ENCODE measurements around the gene CCDC71.
A peak's percentile ranks its signal among the peaks of the same experiment; 100 is the strongest.

Gene CCDC71

DNA sequence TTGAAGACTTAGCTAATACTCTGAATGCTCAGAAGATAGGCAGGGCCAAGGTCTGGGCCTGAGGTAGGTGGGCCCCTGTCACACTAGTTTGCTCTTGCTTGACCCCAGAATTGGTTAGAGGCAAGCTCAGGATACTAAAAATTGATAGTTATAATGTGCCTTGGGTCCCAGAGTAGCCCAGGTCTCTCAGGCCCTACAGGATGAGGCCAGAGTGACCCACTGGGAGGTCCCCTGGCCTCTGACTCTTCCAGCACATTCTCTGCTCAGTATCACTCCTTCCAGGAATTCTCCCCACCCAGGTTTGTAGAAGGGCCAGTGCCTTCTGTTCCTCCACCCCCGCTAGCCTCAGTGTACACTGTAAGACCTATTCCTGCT is 4.6 kb upstream of the CCDC71 start:
- no peak for DNase-seq (ENCODE audit: low read depth)

DNA sequence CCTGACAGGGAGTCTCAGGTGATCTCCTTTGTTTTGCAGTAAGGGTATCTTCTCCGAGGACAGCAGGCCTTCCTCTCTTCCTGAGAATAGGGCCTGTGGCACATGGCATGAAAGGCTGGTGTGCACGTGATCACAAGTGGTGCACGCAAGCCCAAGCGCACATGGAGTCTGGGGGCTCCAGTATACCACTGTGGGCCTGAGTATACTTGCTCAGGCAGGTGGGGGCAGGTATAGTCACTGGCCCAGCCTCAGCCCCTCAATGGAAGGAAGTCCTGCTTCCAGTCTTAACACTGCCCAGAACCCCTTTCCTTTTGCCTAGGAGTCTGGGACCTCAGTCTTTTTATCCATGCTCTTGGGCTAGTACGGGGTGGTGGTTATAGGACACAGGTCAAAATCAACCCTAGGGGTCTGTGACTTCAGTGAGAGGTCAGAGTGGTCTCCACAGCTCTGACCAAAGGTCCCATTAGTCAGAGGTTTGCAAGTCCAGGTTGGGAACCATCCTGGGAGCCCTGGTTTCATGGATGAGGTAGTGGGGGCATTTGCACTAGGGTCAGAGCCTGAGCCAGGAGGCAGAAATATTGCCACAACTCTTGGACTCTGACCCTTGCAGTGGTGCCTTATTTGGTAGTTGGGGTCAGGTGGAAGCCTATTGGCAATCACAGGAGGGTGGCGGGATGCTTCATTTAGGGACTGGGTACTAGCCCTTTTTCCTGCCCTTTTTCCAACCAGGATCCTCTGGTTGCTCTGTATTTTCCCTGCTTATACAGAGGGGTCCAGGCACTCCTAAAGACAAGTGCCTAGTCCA is 823 bp upstream of the CCDC71 start:
- no peak for DNase-seq (ENCODE audit: low read depth)

DNA sequence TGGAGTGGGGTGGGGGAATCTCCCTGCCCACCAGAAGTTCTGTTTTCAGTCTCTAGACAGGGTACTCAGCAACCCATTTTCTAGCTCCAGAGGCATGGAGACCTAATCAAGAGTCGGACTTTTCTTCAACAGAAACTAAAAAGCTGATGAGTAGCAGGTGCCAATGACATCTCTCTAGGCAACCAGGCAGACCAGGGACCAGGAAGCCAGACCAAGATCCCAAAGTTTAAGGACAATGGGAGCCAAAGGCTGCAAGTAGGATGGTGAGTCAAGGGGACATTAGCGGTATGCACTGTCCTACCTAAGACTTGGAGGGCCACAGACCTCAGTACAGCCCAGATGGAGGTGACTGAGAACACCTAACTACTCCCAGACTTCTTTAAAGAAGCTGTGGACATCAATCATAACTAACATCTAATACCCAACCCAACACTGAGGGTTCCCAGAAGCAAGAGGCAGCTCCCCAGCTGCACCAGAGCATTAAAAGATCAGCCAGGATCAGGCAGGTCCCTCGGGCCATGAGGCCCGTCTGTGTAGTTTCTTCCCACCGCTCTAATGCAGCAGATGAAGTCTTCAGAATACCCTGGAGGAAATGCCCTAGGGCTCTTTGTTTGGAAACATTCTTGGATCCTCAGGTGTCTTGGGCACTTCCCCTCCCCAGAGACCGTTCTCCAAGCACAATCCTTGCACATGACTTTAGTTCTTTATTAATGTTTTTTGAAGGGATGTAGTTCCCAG is 979 bp downstream of the CCDC71 start:
- DNase-seq (ENCODE audit: low read depth): no peak

DNA sequence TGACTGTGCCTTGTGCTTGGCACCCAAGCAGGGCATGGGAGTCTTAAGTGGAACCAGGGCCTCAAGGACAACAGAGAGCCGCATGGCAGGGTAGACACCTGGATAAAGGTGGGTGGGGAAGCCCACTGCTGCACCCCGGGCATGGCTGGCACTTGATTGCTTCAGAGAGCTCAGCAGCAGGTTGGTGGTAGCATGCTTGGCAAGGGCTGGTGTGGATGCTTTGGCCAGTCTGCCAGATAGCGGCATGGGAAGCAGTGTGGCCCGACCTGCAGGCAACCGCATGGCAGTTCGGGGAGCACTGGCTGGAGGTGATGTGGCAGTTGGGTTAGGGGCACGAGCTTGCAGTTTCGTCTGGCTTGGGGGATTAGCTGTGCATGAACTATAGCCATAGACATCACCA is 2.5 kb downstream of the CCDC71 start:
- DNase-seq (ENCODE audit: low read depth): no peak

DNA sequence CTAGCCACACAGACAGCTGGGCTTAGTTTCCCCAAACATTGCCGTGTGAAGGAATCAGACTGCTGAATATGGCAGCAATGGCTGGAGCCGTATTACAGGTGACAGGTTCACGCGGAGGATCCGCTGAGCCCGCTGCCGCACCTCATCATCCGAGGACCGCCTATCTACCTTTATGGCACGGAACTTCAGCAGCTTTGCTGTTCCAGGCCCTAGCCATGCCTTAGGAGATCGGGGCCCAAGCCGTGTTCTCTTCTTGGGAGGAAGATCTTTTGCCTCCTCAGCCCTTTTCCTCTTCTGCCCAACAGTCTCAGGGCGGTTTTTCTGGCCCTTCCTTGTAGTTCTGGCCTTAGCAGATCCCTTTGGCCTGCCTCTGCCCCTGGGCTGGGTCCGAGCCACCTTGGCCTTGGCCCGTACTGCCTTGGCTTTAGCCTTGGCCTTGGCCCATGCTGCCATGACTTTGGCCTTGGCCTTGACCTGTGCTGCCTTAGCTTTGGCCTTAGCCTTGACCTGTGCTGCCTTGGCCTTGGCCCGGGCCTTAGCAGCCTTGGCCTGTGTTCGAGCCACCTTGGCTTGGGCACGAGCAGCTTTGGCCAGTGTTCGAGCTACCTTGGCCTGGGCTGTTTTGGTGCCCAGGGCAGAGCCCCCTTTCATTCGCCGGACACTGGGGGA is 3.2 kb downstream of the CCDC71 start:
- DNase-seq (ENCODE audit: low read depth): no peak

DNA sequence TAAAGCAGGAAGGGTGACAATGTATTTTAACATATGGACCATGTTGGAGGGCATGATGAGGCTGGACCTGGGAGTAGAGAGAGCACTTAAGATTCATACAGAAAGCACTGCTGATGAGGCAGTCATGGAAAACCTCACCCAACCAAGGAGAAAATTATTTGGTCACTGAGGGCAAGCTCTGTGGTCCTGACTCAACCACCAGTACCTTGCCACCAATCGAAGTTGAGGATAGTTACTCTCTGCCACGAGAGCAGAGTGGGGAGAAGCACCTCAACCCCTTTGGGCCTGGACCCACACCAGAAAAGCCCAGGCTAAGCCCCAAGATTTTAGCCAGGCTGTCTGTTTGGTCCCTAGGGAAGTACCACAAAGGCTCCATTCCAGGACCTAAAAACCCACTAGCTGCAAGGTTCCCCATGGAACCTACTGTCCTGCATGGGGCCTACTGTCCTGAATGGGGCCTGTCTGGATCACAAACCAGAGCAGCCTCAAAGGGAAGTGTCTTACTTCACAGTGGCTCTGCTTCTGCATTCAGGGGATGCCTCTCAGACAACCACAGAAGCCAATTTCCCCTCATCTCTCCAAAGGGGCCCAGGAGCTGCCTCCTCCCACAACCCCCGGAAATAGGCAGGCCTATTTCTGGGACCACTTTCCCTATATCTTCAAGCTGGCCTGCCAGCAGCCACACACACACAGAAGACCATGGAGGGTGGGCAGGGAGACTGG is 4.2 kb downstream of the CCDC71 start:
- no peak for DNase-seq (ENCODE audit: low read depth)

DNA sequence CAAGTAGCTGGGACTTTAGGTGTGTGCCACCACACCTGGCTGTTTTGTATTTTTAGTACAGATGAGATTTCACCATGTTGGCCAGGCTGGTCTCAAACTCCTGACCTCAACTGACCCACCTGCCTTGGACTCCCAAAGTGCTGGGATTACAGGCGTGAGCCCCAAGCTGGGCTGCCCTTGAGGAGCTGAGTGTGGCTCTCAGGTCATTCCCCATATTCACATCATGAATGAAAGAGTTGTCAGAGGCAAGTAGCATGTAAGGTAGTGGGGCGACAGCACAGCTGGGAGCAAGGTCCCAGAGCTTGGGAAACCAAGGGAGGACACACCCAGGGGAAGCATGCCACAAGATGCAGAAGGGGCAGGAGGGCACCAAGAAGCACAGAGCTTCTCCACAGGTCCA is 4.9 kb downstream of the CCDC71 start:
- no peak for DNase-seq (ENCODE audit: low read depth)

DNA sequence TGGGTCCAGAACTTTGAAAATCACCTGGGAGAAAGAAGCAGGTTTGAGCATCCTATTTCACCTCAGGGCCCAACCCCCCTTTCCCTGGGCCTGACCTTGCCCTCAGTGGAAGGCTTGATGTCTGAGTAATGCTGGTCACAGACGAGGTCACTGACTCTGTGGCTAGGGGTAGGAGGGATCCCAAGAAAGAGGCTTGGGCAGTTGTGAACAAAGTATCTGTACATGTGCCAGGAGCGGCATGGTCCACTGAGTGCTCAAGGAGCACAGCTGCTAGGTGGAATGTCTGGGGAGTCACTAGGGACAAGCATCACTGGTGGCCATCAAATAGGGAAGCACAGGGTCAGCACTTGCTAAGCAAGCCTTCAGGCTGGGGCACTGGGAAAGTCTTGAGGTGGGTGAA is 7.3 kb downstream of the CCDC71 start:
- no peak for DNase-seq (ENCODE audit: low read depth)

DNA sequence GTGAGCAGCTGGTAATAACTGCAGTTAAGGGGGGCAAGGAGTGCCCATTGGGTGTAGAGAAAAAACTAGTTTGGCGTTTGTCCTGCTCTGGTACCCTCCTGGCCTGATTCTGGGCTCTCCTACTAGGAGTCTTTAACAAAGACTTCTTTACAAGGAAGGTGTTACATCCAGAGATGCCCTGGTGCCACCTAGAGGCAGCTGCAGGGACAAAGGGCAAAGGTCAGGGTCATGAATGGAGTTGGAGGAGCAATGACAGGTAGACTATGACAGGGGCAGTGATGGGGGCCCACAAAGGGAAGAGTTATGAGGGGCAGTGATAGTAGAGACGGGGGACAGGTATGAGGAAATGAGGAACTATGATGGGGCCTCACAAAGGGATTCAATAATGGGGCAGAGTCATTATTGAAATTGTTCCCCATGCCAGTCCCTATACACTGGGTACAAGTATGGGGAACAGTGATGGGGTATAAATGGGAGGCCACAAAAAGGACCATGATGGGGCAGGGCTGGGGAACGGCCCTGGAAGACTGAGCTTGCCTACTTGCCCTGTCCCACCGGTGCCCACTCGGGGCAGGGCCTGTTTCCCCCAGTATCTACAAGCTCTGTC is 7.9 kb downstream of the CCDC71 start:
- peak; percentile 45 for DNase-seq (ENCODE audit: low read depth)

DNA sequence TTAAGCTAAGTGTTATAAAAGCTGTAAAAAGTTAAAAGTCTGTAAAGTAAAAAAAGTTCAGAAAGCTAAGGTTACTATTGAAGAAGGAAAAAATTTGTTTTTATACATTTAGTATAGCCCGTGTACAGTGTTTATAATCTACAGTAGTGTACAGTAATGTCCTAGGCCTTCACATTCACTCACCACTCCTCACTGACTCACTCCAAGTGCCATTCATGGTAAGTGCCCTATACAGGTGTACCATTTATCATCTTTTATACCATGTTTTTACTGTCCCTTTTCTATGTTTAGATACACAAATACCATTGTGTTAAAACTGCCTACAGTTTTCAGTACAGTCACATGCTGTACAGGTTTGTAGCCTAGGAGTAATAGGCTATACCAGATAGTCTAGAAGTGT is 8.8 kb downstream of the CCDC71 start:
- DNase-seq (ENCODE audit: low read depth): no peak

DNA sequence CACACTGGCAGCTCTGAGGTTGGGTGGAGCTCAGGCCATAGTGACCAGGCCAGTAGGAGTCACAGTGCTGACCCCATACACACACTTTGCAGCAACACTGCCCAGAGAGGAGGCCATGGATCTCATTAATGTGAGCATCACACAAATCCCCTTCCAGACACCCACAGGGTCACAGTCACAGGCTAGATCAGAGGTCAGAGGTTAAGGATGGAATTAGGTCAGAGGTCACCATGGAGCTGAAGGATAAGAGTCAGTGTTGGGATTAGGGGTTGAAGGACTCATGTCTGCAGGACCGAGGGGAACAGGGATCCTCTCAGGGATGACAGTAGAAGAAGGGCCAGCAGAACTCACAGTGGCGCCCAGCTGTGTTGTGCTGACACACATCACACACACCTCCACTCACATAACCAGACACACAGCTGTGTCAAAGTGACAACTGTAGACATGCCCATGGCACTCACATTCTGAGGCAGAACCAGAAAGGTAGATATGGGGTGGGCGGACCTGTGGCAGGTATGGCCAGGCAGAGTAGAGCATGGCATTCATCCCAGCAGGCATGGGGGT is 12.7 kb downstream of the CCDC71 start:
- no peak for DNase-seq (ENCODE audit: low read depth)

DNA sequence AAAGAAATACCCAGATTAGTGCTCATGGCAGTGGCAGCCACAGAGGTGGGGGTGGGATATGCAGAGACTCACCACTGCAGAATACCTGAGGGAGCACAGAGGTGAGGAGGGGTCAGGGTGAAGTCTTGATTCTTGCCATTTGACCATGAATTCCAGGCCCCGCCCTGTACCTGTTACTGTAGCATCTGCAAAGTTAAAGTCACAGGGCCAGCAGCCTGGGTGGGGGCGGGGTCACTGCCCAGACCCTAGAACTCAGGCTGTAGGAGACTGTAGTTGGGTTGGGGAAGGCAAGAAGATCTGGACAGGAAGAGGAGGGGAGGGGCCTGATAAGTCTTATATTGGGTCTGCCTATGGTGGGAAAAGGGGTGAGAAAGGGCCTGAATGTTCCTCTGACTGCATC is 14.5 kb downstream of the CCDC71 start:
- DNase-seq (ENCODE audit: low read depth): no peak

DNA sequence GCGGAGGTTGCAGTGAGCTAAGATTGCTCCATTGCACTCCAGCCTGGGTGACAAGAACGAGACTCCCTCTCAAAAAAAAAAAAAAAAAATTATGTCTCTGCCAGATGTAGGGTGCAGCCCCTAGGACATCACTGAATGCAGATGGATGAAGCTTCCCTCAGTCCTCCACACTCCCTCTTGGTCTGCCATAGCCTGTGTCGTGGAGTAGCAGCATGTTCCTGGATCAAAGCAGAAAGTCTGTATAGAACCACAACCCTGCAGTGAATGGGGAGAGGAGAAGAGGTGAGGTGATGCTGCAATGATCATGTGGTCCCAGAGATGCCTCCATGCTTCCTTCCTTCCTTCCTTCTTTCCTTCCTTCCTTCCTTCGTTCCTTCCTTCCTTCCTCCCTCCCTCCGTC is 18.0 kb downstream of the CCDC71 start:
- no peak for DNase-seq (ENCODE audit: low read depth)

DNA sequence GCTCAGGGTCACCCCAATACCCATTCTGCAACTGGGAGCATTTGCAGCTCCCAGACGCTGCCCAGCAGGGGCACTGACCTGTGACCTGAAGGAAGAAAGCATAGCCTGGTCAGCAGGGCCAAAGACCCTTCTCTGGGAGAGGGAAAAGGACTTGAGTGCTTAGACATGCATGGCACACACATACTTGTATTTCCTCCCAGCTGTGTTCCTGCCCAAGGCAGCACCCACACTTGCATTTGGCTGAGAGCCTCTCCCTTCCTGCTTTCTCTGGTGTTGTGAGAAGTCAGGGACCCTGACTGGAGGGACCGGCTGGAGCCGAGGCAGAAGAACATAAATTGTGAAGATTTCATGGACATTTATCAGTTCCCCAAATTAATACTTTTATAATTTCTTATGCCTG is 26.1 kb downstream of the CCDC71 start:
- no peak for DNase-seq (ENCODE audit: low read depth)

DNA sequence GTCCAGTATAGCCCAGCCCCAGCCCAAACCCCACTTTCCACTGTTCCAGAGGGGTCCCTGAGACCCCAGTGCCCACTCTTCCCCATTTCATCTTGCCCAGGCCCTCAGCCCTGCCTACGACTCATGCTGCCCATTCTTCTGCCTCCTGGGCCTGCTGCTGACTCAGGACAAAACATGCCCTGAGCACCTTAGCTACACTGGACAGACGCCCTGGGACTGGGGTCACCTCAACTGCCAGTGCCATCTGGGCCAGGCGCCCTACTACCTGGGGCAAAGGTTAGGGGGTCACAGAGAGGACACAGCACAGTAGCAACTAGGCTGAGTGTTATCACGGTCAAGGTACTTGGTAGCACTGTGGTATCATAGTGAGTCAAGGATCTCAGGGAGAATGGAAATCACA is 30.6 kb downstream of the CCDC71 start:
- no peak for DNase-seq (ENCODE audit: low read depth)

DNA sequence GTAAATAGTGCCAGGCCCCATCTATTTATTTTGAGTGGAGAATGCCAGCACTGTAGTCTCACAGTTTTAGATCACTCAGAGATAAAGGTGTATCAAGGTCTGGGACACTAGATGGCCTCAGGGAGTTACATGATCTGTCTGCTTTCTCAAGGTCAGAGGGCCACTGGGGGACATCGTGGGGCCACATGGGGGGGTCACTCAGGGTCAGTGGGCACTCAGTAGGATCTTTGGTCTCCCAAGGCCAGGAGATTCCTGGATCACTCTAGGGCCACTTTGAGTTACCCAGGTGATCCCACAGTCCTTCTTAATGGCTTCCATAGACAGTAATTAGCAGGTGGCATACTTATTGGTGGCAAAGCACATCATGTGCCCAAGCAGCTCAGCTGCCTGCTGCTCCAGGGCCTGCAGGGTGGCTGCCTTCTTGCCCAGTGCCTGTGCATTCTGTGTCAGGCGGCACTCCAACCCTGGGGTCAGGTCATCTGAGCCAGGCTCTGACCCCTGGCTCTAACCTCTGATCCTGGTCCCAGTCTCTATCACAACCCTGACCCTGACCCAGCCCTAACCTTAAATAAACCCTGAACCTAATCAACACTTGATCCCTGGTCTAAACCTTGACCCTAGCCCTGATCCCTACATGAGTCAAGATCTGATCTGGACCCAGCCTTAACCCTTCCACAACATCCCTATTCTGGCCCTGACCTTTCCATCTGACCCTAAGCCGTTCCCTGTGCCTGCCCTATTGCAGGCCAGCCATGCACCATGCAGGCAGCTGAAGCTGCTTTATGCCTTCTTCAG is 31.5 kb downstream of the CCDC71 start:
- DNase-seq (ENCODE audit: low read depth): no peak

DNA sequence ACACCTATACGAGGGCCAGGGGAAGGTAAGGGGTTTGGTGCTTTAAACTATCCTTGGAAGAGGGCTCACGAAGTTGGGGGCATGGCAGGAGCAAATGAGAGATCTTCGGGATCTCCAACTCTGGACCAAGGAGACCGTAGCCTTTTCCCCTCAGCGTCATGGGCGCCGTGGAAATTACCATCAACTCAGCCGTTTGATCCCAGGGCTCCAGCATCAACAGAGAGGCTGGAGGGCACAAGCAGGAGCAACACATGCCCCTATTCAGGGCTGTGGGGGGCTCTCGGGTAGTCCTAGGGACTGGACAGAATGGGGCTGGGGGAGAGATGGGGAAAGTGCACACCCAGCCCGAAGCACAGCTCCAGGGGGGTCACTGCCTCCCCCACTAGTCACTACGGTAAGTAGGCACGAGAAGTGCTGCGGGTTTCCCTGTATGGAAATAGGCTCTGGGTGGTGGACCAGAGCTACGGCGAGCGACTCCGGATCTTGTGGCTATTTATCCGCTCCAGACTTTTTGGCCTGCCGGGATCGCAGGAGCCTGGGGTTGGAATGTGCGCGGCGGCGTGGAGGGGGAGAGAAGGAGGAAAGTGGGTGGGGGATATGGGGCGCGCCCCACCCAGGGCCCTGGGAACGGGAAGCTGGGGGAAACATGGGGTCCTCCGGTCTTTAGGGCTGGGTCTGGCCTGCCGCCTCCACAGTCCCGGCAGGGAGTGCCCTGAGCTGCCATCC is 32.7 kb downstream of the CCDC71 start:
- no peak for DNase-seq (ENCODE audit: low read depth)

DNA sequence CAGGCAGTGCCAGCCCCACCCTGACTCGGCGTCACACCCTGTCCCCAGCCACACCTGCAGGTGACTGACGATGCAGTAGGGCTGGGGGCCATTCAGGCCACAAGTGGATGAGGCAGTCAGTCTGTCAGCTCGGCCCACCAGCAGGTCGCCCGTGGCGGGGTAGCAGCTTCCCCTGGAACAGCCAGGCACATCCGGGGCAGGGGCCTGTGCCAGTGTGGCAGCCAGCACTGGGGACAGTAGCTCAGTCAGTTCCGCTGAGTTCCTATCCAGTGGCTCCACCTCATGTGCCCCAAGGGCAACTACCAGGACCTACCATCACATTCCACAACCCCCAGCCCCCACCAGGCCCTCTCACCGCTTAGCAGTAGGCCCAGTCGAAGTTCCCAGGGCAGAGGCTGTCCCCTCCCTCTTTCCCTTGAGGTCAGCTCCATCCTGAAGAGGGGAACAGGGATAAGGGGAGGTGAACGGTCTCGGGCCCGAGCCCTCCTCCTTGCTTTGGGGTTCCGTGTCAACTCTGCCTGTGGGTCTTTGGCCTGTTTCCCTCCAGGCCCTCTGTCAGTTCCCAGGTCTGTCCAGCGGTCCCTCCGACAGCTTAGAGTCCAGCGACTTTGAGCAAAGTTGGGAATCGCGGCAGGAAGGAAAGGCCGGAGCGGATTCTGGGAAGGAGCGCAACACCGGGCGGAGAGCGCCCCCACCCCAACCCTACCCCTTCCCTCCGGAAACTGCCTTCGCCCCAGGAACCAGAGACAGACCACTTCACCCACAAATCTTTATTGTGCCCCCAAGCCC is 33.5 kb downstream of the CCDC71 start, which contains the start of gene LAMB2:
Gene LAMB2 (minus strand): TSS at position 614 of the 789 bp plus-strand sequence. CDS start 183 bp downstream, at position 431.
- no peak for DNase-seq (ENCODE audit: low read depth)

DNA sequence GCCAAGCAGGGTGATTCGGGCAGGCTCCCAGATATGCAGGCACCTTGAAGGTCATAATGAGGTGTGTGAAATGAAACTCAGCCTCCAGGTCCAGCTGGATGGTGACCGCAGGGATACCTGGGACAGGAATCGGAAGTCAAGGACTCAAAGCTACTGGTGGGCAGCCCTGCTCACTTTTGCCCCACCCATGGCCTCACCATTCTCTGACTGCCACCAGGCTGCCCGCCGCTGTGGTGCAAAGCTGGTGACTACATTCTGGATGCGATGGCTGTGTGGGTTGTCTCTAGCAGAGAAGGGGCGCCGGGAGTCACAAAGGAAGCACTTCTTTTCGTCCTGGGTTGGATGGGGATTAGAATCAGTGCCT is 34.1 kb downstream of the CCDC71 start:
- DNase-seq (ENCODE audit: low read depth): no peak

Data from activated T-cell treated with anti-CD3 and anti-CD28 coated beads for 24 hours (primary cell).